Common myeloid progenitor, CD34-positive (primary cell): ENCODE measurements around the gene OVCH2.

Experiments
- CTCF ChIA-PET: fragments of 350-600 bp; sonication (Branson Sonifier 250); formaldehyde crosslinking; loops from one replicate; lab custom pipeline; 2021; ENCODE audit warnings: antibody characterized with exemption; lab: Charles Lee
- POLR2A ChIA-PET: fragments of 350-600 bp; sonication (Branson Sonifier 250); formaldehyde crosslinking; loops from one replicate; lab custom pipeline; 2021; ENCODE audit warnings: antibody characterized with exemption; lab: Charles Lee
- DNase-seq, 3 donors: peaks; one replicate each; pipeline versions ENCODE4 v3.0.0 to v3.0.0-alpha.2; 2013
- H3K27ac ChIP-seq, 2 experiments: 1 replicate in 1 of 2; 2 replicates in 1 of 2; pipeline ENCODE4 v1.7.0; 2013; ENCODE audit warnings: inconsistent platforms in 2 of 2, low read length in 2 of 2, mild to moderate bottlenecking in 2 of 2, low read depth in 1 of 2, moderate library complexity in 1 of 2; ENCODE audit not compliant: severe bottlenecking in 2 of 2, insufficient read depth in 1 of 2, poor library complexity in 1 of 2
- H3K27me3 ChIP-seq, 5 experiments: replicated peaks in 2 of 5; 1 replicate in 3 of 5; 2 replicates in 2 of 5; pipeline versions ENCODE4 v1.6.1 to v1.7.0; 2013; ENCODE audit warnings: low read length in 4 of 5, mild to moderate bottlenecking in 2 of 5, moderate library complexity in 2 of 5, inconsistent platforms in 1 of 5; ENCODE audit not compliant: insufficient read depth in 5 of 5, control insufficient read depth in 4 of 5
- H3K36me3 ChIP-seq, 4 experiments: 1 replicate in 2 of 4; 2 replicates in 2 of 4; pipeline versions ENCODE4 v1.6.1 to v1.7.0; 2013; ENCODE audit warnings: low read length in 3 of 4, control low read depth in 1 of 4, mild to moderate bottlenecking in 1 of 4; ENCODE audit not compliant: control insufficient read depth in 4 of 4, insufficient read depth in 4 of 4
- H3K4me1 ChIP-seq, 4 experiments: 1 replicate in 3 of 4; 2 replicates in 1 of 4; pipeline versions ENCODE4 v1.6.1 to v1.7.1; 2013; ENCODE audit warnings: low read length in 3 of 4, mild to moderate bottlenecking in 3 of 4, control low read depth in 1 of 4, inconsistent platforms in 1 of 4, moderate library complexity in 1 of 4; ENCODE audit not compliant: control insufficient read depth in 4 of 4, insufficient read depth in 4 of 4; ENCODE audit errors: control extremely low read depth in 1 of 4
- H3K4me3 ChIP-seq, 7 experiments: 1 replicate in 4 of 7; 2 replicates in 3 of 7; pipeline versions ENCODE4 v1.5.1 to v1.7.0; 2013; ENCODE audit warnings: mild to moderate bottlenecking in 7 of 7, low read length in 6 of 7, moderate library complexity in 6 of 7, inconsistent platforms in 2 of 7, low read depth in 2 of 7, control low read depth in 1 of 7; ENCODE audit not compliant: insufficient read depth in 4 of 7, control insufficient read depth in 1 of 7; ENCODE audit errors: extremely low read depth in 1 of 7
- H3K9me3 ChIP-seq, 5 experiments: 1 replicate in 4 of 5; 2 replicates in 1 of 5; pipeline versions ENCODE4 v1.6.1 to v1.7.1; 2013; ENCODE audit warnings: low read length in 4 of 5, mild to moderate bottlenecking in 2 of 5, inconsistent platforms in 1 of 5, low read depth in 1 of 5, moderate library complexity in 1 of 5; ENCODE audit not compliant: control insufficient read depth in 4 of 5, insufficient read depth in 2 of 5; ENCODE audit errors: control extremely low read depth in 1 of 5
- WGBS: methylation state at CpG from one replicate; pipeline ENCODE4 v1.1.5; 2013; ENCODE audit not compliant: insufficient coverage; 5-methylcytosine and 5-hydroxymethylcytosine counted together

The OVCH2 gene

DNA sequence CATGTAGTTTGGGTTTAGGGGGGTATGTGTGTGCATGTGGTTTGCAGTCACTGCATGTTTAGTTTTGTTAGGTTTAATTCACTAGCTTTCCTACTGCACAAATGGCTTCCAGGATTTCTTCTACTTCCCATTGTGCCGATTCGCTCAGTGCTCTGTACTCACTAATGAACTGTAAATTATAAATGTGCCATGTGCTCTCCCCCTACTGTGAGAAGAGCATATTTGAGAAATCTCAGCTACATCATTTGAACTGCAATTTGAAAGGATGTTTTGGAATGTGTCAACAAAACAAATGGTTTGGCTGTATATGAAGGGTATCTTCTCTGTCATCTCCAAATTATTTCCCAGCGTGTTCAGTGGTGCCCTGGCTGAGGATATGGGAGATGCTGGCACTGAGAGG lies 61.1 kb downstream of the OVCH2 start:
- H3K36me3 ChIP-seq, result peaks cover 0 to 4% (median 0%) of the 10 kb centered on the region in 4 experiments
- no peak for DNase-seq
- no peaks in the 10 kb centered on the region for H3K4me1 ChIP-seq
- H3K27me3 ChIP-seq, result peaks cover 0 to 36% (median 10%) of the 10 kb centered on the region in 5 experiments
- POLR2A ChIA-PET, result no interaction called here
- CTCF ChIA-PET, result interaction anchor here (1.1 kb wide), 1 partner anchor 9 kb away, joined by 3 read pairs; no protein-coding TSS in a partner anchor
- no peak overlapping the region for H3K27ac ChIP-seq
- 100% methylated on average over 1 of the region's 3 CpGs for WGBS
- H3K4me3 ChIP-seq, result no peak overlapping the region
- H3K9me3 ChIP-seq, result no peaks in the 10 kb centered on the region

DNA sequence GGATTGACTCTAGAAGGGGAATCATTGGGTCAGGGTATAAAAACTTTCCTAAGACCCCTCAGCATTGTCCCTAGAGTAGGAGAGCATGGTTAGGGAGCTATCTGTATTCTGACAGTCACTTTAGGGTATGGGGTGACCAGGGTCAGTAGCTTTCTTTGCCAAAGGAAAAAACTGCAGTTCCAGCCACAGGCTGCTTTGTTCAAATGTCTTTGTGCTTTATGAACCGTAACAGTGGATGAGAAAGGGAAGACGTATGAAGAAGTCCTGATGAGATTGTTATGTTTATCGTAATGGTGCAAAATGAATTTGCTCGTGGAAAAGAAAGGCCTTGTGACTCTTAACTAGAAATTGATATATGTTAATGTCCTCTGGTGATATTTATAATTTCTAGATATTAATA lies 63.0 kb downstream of the OVCH2 start:
- H3K36me3 ChIP-seq, result peaks cover 0 to 4% (median 0%) of the 10 kb centered on the region in 4 experiments
- CTCF ChIA-PET, result interaction anchor here (0.7 to 1.6 kb wide), 2 partner anchors 9 to 12 kb away, joined by 3 to 5 read pairs; no protein-coding TSS in a partner anchor

DNA sequence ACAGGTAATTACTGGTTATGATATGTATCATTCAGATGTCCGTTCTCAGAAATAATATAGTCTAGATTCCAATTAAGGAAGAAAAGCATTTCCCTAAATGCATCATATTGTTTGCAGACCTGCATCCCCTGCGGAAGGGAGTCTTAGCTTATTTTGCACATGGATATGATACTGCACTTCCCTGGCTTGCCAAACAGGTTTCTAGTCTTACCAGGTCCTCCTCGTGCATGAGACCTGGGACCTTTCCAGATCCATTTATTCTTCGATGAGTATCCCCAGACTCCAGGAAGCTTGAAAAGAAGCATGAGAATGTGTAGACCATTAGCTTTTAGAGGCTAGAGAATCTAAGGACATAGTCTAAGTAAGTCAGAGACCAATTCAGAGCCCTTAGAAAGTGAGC lies 63.5 kb downstream of the OVCH2 start:
- ChIA-PET POLR2A (no interaction called here), CTCF (interaction anchor here (0.7 to 1.6 kb wide), 2 partner anchors 10 to 13 kb away, joined by 3 to 5 read pairs; no protein-coding TSS in a partner anchor)
- Histone ChIP-seq H3K4me1 (no peaks in the 10 kb centered on the region), H3K4me3 (no peak overlapping the region), H3K36me3 (peaks cover 0 to 4% (median 0%) of the 10 kb centered on the region in 4 experiments), H3K9me3 (no peaks in the 10 kb centered on the region), H3K27me3 (peaks cover 0 to 16% (median 6%) of the 10 kb centered on the region in 5 experiments), H3K27ac (no peak overlapping the region)
- WGBS, result 89% methylated on average over 3 of the region's 4 CpGs
- DNase-seq, result no peak

More for the DNA sequence above, 63.0 kb downstream of the OVCH2 start:
- peaks cover 0 to 19% (median 6%) of the 10 kb centered on the region in 5 experiments for H3K27me3 ChIP-seq
- WGBS, result 100% methylated on average over 3 of the region's 4 CpGs
- H3K27ac ChIP-seq, result no peak overlapping the region
- POLR2A ChIA-PET, result no interaction called here
- no peak overlapping the region for H3K4me3 ChIP-seq
- no peak for DNase-seq
- no peaks in the 10 kb centered on the region for H3K4me1 ChIP-seq
- H3K9me3 ChIP-seq, result no peaks in the 10 kb centered on the region

DNA sequence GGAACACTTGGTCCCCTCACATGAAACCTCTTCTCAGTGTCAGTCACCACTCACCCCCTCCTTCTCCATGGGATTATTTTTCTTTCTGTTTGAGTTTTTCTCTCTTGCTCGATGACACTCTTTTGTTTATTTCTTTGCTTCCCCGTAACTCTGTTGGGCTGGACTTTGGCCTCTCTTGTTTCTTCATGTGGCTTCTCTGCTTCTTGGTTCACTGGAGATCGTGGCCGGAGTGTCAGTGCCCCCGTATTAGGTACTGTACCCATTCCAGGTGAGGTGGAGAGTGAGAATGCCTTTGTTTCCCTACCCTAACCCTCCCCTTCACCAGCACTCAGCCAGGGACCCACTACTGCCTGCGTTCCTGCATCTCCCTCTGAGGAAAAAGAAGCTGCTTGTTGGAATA lies 65.5 kb downstream of the OVCH2 start:
- H3K4me3 ChIP-seq, result no peak overlapping the region
- ChIA-PET CTCF (no interaction called here), POLR2A (no interaction called here)
- H3K4me1 ChIP-seq, result no peaks in the 10 kb centered on the region
- WGBS, result 92% methylated on average over 3 of the region's 6 CpGs
- no peaks in the 10 kb centered on the region for H3K9me3 ChIP-seq
- H3K36me3 ChIP-seq, result peaks cover 0 to 4% (median 0%) of the 10 kb centered on the region in 4 experiments
- no peak for DNase-seq
- H3K27me3 ChIP-seq, result peaks cover 0 to 18% (median 6%) of the 10 kb centered on the region in 5 experiments
- no peak overlapping the region for H3K27ac ChIP-seq

DNA sequence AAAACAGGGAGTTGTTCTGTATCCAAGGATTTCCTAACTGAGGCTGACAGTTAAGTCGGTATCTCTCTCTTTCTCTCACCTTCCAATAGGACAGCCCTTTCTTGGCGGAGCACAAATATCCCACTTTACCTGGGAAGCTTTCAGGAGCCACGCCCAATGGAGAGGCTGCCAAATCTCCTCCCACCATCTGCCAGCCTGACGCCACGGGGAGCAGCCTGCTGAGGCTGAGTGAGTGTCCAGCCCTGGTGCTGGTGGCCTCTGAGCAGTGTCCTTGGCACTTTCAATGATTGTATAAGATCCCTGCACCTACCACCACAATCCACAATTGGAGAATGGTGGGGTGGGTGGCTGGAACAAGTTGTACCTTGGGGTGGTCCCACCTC lies 66.6 kb downstream of the OVCH2 start:
- ChIA-PET POLR2A (no interaction called here), CTCF (interaction anchor here (1.0 kb wide), 1 partner anchor 18 kb away, joined by 3 read pairs; no protein-coding TSS in a partner anchor)
- no peak overlapping the region for H3K27ac ChIP-seq
- 100% methylated on average over 3 of the region's 5 CpGs for WGBS
- H3K27me3 ChIP-seq, result peaks cover 0 to 15% (median 6%) of the 10 kb centered on the region in 5 experiments
- H3K4me3 ChIP-seq, result no peak overlapping the region
- peaks cover 0 to 8% (median 0%) of the 10 kb centered on the region in 4 experiments for H3K36me3 ChIP-seq
- H3K9me3 ChIP-seq, result no peaks in the 10 kb centered on the region
- H3K4me1 ChIP-seq, result no peaks in the 10 kb centered on the region
- DNase-seq, result no peak
